ENCODE data around the gene KLHL12.

DNA sequence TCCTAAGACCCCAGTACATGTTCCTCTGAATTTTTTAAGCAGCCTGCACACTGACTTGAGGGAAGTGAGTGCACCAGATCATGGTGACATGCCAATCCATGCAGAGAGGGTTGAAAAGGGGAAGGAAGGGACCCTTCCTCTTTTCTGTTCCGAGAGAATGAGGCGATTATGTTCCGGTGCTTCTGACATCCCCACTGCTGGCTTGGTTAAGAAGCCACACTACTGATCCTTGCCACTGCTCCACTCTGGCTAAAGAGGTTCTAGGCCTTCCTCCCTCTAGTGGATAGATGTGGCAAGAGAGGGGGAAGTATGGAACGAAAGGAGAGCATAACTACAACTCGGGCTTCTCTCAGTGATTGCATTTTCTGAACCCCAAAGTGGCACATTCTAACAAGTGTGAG, 41.9 kb upstream of the KLHL12 start:
- TF ChIP-seq TAF1 (IDR thresholded peaks at IDR 0.05; ENCODE audit: borderline replicate concordance, insufficient read depth, low read length) (no peak), SIN3A (IDR thresholded peaks at IDR 0.05; ENCODE audit: borderline replicate concordance, insufficient read depth, low read length) (no peak), POLR2AphosphoS5 (IDR thresholded peaks at IDR 0.05; ENCODE audit: low read depth, low read length) (no peak), FOXP2 (optimal IDR thresholded peaks at IDR 0.05; ENCODE audit: borderline replicate concordance, extremely low read depth, extremely low read length, insufficient read depth) (no peak)
